GM04503 (cell line): ENCODE measurements around the gene CDK7.

Experiments used
- DNase-seq: peaks from one replicate; pipeline ENCODE4 v3.0.0-alpha.2; 2012; ENCODE audit warnings: low read depth

Gene CDK7

DNA sequence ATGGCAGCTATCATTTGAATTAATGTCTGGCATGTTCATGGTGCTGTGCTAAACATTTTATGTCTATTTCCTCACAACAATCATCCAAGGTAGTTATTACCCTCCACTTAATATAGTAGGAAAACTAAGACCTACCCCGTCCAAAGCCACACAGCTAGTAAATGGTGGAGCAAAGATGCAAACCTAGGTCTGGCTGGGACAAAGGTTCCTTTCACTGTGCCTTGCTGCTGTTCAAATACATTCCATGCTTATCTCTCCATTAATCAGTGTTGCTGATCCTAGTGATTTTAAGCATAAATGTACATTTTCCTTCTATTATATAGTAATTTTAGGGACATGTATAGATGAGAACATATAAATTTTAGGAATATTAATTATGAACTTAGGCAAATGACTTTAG is 59.2 kb downstream of the CDK7 start:
- no peak for DNase-seq

DNA sequence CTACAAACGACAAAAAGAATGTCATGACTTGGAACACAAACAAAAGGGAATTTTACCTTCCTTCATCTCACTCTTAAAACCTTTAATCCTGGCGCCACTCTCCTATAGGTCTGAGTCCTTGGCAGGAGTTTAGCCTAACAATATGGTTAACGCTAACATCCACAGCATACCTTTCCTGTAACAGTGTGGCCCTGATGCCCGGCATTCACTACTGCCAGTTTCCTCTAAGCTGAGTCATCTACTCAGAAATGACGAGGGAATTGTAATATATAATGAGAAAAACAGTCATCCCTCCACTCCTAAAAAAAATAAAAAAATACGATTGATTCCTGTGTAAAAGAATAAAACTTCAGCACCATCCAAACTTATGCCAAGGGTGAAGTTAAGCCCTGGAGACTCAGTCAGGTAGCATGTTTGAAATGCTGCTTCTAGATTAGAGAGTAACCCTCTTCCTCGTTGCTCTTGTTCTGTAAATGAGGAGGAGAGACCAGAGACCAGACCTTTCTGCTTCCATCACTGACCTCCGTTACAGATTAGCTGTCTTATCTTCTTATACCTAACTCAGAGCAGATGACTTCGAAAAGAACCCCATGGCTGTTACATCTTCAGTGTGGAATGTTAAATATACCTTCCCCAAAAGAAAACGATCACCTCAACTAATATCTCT is 60.5 kb downstream of the CDK7 start:
- DNase-seq, result no peak

DNA sequence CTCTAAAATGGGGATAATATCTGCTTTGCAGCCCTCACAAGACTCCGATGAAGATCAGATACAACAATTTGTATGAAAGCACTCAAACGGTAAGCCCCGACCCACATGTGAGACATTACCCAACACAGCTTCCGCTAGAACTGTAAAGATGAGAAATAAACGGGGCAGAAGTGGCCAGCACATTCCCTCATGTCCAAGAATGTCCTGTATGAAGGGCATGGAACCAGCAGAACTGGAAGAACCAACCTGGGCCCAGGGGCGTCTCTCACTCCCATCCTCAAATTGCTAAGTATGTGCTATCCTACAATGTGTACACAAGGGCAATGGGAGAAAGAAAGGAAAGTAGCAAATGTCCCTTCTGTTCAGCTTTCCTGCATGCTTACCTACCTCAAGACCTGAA is 64.9 kb downstream of the CDK7 start:
- no peak for DNase-seq

DNA sequence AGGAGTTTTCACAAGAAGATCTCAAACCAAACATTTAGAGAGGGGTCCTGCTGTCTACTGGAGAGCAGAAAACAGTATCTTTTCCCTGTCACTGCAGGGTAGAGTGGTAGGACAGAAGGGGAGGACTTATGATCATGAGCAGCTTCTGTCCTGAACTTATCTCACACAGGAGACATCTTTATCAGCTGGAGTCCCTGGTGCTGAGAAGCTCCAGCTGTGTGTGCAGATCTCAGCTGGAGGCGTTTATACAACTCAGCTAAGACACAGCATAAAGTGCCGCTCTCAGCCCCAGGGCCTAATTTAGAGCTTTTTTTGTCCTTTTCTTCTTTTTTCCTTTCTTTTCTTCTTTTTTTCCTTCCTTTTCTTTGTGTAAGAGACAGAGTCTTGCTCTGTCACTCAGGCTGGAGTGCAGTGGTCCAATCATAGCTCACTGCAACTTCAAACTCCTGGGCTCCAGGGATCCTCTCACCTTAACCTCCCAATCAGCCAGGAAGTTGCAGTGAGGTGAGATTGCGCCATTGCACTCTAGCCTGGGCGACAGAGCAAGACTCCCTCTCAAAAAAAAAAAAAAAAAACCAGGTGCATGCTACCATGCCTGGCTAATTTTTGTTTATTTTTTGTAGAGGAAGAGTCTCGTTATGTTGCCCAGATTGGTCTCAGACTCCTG is 66.0 kb downstream of the CDK7 start:
- no peak for DNase-seq

DNA sequence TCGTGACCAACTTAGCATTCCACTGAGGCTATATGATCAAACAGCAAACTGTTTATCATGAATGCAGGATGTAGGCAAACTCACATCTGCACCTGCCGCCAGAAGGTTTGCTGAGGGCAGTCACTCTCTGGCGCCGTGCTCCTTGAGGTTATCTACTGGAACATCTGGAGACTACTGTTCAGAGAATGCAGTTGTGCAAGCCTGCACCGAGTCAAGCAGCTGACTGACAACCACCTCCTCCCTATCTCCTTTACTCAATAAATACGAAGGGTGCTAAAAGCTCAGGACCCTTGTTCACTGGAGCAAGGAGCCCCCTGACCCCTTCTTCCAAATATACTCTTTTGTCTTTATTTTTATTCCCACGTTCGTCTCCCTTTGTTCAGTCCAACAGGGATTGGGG is 70.8 kb downstream of the CDK7 start:
- DNase-seq, result no peak

DNA sequence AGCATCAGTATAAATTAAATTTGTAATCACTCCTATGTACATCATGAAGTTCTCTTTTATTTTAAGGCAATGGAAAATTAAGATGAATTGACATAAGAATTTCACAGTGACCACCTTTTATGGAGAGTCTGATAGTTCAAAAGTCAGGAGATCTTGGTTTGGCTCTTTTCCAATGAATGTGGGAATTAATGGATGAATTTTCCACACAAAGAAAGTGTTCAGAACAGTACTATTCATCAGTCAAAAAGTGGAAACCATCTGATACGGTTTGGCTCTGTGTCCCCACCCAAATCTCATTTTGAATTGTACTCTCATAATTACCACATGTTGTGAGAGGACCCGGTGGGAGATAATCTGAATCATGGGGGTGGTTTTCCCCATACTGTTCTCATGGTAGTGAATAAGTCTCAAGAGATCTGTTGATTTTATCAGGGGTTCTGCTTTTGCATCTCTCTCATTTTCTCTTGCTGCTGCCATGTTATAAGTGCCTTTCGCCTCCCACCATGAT is 73.4 kb downstream of the CDK7 start:
- DNase-seq, result no peak

DNA sequence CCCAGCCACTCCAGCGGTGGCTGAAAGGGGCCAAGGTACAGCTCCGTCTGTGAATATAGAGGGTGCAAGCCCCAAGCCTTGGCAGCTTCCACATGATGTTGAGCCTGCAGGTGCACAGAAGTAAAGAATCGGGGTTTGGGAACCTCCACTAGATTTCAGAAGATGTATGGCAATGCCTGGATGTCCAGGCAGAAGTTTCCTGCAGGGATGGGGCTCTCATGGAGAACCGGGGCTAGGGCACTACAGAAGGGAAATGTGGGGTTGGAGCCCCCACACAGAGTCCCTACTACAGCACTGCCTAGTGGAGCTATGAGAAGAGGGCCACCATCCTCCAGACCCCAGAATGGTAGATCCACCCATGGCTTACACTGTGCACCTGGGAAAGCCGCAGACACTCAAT is 74.7 kb downstream of the CDK7 start:
- DNase-seq, result no peak

DNA sequence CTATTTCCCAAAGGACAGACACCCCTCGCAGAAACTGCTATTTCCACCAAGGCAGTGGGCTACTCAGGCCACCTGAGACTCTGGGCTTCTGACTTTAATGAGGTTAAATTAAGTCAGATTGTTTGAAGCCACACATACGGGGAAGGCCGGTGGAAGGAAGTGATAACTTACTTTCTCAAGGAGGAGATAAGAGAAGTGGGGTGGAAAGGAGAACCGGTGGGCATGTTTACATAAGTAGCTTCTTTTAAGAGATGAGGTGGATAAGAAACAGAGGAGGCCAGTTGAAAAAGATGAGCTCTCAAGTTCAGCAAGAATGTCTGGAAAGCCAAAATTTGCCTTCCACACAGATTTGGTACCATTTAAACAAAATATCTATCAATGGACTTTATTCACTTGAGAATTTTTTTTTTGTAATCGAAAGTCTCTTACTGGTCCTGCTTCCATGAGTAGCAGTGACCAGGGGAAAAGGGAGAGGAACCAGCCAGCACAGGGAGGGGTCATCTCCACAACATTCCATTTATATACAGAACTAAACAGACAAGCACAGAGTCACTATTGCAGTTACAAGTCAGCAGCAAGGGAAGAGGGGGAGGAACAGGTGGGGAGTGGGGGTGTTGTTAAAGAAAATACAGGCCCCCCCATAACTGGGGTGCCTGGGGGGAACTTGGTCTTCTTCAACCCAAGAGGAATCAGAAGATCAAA is 77.9 kb downstream of the CDK7 start:
- DNase-seq, result no peak

DNA sequence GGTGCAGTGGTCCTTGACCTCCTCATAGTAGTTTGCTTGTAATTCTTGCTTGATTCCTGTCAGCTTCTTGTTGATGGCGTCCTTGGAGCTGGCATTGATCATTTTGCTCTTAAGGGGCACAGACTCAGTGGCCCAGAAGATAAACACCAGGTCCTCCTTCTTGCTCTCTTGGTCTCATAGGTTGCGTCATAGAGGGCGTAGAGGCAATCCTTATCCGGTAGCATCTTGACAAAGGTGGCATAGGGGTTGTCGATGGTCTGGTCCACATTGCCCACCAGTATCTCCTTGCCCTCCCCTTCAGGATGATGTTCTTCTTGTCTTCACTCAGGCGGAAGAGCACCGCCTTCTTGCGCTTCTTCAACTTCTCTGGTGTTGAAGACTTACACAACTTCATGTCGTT is 78.7 kb downstream of the CDK7 start:
- no peak for DNase-seq

DNA sequence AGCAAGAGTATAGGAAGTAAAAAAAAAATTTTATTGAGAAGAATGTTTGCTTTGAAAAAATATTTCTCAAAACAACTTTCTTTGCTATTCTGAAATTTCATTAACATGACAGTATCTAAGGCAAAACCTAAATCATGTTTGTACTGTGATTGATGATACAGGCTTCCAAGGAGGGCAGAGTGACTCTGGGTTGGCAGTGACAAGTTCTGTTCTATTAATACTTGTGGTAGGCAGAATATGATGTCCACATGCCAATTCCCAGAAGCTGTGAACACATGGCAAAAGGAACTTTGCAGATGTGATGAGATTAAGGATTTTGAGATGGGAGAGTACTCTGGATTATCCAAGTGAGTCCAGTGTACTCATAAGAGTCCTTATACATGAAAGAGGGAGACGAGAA is 81.3 kb downstream of the CDK7 start:
- no peak for DNase-seq

DNA sequence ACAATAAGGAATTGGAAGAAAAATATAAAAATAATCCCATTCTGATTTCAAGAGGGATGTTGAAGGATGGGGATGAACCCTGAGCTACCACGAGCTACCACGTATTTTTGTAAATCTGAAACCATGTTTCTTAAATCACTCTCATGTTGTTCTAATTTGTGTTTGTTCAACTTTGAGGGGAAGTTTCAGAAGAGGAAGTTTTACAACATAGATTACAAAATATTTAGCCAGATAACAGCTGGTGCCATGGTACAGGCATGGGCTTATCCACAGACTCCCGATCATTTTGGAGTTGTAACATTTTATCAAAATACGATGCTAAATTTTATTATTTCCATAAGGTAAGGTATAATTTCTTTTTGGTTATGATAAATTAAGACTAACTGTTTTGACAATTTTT is 82.7 kb downstream of the CDK7 start:
- DNase-seq, result no peak

DNA sequence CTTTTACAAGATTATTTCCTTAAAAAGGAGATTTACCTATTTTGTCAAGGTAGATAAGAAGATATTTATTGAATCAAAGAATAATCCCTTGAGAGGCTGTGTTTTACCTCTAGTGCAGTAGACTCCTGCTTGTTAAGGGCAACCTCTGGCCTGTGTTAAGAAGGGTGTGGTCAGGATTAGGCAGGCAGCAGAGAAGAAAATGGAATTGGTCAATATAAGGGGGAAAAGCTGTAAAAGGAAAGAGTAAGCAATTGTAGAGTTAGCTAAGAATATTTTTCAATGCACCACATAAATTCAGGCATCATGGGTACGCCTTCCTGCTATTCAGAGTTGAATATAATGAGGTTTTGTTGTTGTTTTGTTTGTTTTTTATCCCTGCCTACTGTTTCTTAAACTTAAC is 91.7 kb downstream of the CDK7 start:
- DNase-seq, result no peak
